Measurements from ENCODE around the gene TEDC1.

DNA sequence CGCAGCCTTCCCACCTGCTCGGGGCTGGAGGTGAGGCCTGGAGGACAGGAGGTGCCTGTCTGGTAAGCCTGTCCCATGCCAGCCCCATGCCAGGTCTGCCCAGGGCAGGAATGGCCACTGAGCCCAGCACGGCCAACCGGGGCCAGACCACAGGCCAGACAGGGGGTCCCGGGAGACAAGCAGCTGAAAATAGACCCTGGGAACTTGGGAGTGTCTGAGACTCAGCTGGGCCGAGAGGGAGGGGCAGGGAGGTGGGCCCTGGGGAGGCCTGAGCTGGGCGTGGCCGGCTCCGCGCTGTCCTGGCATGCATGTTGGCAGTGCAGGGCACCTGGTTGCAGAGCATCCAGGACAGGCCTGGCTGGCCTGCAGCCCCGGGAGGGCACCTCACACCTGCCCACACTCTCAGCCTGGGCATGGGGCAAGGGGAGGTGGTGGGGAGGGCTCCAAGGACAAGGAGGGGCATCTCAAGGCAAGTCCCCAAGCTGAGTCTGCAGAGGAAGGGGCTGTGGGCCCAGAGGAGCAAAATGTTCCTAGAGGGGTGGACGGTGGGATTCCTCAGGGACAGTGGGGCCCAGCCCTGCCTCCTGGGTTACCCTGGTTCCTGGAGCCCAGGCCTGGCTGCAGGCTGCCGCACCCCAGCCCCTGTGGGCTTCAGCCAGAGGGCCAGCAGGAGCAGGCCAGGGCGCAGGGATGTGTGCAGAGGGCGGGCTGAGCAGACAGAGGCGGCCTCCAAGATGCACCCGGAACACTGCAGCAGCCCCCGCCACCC lies 7.6 kb upstream of the TEDC1 start:
- TF ChIP-seq CTCF (IDR thresholded peaks at IDR 0.05) (no peak), POLR2A (IDR thresholded peaks at IDR 0.05) (no peak)
